ENCODE results near the gene CACNA2D2.

CACNA2D2 gene

DNA sequence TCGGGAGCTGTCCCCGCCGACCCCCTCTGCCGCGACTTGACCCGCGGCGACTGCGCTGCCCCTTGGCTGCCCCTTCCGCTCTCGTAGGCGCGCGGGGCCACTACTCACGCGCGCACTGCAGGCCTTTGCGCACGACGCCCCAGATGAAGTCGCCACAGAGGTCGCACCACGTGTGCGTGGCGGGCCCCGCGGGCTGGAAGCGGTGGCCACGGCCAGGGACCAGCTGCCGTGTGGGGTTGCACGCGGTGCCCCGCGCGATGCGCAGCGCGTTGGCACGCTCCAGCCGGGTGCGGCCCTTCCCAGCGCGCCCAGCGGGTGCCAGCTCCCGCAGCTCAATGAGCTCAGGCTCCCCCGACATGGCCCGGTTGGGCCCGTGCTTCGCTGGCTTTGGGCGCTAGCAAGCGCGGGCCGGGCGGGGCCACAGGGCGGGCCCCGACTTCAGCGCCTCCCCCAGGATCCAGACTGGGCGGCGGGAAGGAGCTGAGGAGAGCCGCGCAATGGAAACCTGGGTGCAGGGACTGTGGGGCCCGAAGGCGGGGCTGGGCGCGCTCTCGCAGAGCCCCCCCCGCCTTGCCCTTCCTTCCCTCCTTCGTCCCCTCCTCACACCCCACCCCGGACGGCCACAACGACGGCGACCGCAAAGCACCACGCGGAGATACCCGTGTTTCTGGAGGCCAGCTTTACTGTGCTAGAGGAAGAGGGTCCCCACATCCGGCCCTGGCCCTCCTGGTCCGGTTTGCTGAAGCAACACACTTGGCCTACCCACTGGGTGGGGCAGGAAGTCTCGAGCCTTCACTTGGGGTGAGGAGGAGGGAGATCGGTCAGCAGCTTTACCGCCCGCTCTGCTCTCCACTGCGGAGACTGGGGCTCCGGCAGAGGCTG is 162.7 kb downstream of the CACNA2D2 start, which contains the start of gene RASSF1:
Gene RASSF1, minus strand, starts transcription at position 389 of the 882 bp plus-strand sequence. Its CDS starts 31 bp downstream, at position 358.
- TF ChIP-seq POLR2AphosphoS5 (IDR thresholded peaks at IDR 0.05; ENCODE audit: low read depth) (peak; percentile 80), GABPA (IDR thresholded peaks at IDR 0.05; ENCODE audit: low read depth) (peak; percentile 65), SPI1 (IDR thresholded peaks at IDR 0.05; ENCODE audit: borderline replicate concordance, low read depth) (no peak; the same call in 1 of the 2 replicates)
- TF ChIP-seq, protein P1, sequence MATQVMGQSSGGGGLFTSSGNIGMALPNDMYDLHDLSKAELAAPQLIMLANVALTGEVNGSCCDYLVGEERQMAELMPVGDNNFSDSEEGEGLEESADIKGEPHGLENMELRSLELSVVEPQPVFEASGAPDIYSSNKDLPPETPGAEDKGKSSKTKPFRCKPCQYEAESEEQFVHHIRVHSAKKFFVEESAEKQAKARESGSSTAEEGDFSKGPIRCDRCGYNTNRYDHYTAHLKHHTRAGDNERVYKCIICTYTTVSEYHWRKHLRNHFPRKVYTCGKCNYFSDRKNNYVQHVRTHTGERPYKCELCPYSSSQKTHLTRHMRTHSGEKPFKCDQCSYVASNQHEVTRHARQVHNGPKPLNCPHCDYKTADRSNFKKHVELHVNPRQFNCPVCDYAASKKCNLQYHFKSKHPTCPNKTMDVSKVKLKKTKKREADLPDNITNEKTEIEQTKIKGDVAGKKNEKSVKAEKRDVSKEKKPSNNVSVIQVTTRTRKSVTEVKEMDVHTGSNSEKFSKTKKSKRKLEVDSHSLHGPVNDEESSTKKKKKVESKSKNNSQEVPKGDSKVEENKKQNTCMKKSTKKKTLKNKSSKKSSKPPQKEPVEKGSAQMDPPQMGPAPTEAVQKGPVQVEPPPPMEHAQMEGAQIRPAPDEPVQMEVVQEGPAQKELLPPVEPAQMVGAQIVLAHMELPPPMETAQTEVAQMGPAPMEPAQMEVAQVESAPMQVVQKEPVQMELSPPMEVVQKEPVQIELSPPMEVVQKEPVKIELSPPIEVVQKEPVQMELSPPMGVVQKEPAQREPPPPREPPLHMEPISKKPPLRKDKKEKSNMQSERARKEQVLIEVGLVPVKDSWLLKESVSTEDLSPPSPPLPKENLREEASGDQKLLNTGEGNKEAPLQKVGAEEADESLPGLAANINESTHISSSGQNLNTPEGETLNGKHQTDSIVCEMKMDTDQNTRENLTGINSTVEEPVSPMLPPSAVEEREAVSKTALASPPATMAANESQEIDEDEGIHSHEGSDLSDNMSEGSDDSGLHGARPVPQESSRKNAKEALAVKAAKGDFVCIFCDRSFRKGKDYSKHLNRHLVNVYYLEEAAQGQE (IDR thresholded peaks at IDR 0.05; ENCODE audit: insufficient replicate concordance, low read depth) = peak; percentile 57
- TF ChIP-seq, protein P2, sequence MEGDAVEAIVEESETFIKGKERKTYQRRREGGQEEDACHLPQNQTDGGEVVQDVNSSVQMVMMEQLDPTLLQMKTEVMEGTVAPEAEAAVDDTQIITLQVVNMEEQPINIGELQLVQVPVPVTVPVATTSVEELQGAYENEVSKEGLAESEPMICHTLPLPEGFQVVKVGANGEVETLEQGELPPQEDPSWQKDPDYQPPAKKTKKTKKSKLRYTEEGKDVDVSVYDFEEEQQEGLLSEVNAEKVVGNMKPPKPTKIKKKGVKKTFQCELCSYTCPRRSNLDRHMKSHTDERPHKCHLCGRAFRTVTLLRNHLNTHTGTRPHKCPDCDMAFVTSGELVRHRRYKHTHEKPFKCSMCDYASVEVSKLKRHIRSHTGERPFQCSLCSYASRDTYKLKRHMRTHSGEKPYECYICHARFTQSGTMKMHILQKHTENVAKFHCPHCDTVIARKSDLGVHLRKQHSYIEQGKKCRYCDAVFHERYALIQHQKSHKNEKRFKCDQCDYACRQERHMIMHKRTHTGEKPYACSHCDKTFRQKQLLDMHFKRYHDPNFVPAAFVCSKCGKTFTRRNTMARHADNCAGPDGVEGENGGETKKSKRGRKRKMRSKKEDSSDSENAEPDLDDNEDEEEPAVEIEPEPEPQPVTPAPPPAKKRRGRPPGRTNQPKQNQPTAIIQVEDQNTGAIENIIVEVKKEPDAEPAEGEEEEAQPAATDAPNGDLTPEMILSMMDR (IDR thresholded peaks at IDR 0.05; ENCODE audit: insufficient read depth, low read length) = no peak
- H3K4me3 ChIP-seq (replicated peaks; ENCODE audit: insufficient read depth, low read length) = peak within 1 kb of the TSS; percentile 68
- peak; percentile 95 to 97 for DNase-seq (ENCODE audit: low read depth in 1 of 2, low spot score in 1 of 2)
- H3K27ac ChIP-seq (replicated peaks) = peak within 1 kb of the TSS; percentile 99
- no peaks in the 10 kb centered on the region for H3K27me3 ChIP-seq (ENCODE audit: insufficient read depth, poor library complexity, severe bottlenecking)

DNA sequence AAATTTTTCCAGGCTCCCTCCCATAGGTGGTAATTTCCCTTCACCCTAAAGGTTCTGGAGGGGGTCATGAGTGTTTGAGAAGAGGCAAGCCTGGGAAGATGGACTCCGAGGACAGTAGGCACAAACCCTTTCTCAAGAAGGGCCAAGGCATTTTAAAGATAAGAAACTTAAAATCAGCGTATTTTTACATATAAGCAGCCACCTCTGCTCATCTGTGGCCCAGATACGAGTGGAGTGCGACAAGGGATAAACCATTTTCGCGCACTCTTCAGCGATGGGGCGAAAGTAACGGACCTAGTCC is 163.3 kb downstream of the CACNA2D2 start:
- no peaks in the 10 kb centered on the region for H3K27me3 ChIP-seq (ENCODE audit: insufficient read depth, poor library complexity, severe bottlenecking)
- DNase-seq (ENCODE audit: low read depth in 1 of 2, low spot score in 1 of 2) = no peak
- H3K4me3 ChIP-seq (replicated peaks; ENCODE audit: insufficient read depth, low read length) = peak overlapping the region; percentile 68
- TF ChIP-seq GABPA (IDR thresholded peaks at IDR 0.05; ENCODE audit: low read depth) (no peak), POLR2AphosphoS5 (IDR thresholded peaks at IDR 0.05; ENCODE audit: low read depth) (no peak), SPI1 (IDR thresholded peaks at IDR 0.05; ENCODE audit: borderline replicate concordance, low read depth) (no peak)
- TF ChIP-seq, protein P1 (IDR thresholded peaks at IDR 0.05; ENCODE audit: insufficient replicate concordance, low read depth) = no peak
- TF ChIP-seq, protein P2 (IDR thresholded peaks at IDR 0.05; ENCODE audit: insufficient read depth, low read length) = no peak
- peak overlapping the region; percentile 99 for H3K27ac ChIP-seq (replicated peaks)

DNA sequence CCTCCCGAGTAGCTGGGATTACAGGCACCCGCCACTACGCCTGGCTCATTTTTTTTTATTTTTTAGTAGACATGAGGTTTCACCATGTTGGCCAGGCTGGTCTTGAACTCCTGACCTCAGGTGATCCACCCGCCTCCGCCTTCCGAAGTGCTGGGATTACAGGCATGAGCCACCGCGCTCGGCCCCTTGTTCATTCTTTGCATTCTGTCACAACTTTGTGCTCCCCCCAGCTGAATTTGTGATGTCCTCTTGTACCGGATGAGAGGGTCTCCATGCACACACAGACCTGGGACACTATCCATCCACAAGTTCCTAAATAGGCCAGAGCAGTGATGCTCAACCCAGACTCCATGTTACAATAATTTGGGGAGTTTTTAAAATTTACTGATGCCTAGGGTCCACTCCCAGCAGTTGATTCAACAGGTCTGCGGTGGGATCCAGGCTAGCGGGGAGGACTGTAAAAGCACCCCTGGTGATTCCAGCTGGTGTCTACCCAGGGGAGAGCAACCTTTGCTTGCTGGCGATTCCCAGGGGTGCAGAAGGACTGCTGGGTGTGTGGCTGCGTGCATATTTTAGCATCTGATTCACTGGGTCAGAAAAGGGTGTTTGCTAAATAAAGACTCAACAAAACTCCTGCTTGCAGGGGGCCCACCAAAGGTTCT is 163.8 kb downstream of the CACNA2D2 start:
- H3K27ac ChIP-seq (replicated peaks) = peak overlapping the region; percentile 99
- peak overlapping the region; percentile 68 for H3K4me3 ChIP-seq (replicated peaks; ENCODE audit: insufficient read depth, low read length)
- DNase-seq (ENCODE audit: low read depth in 1 of 2, low spot score in 1 of 2) = no peak
- no peak for TF ChIP-seq POLR2AphosphoS5 (IDR thresholded peaks at IDR 0.05; ENCODE audit: low read depth)
- H3K27me3 ChIP-seq (ENCODE audit: insufficient read depth, poor library complexity, severe bottlenecking) = no peaks in the 10 kb centered on the region

DNA sequence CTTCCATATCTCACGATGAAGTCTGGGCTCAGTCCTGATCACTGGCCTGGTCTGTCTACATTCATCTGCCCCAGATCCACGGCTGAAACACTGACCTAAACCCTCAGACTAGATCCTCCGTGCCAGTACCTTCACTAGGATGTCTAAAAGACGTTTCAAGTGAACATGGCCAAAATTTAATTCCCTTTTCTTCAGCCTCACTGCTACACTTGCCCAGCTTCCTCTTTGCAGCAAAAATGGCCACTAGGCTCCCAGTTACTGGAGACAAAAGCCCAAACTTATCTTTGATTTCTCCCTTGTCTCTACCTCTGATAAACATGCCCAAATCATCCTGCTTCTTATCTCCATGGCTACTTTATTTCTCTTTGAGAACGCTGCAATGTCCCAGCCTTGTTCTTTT is 164.5 kb downstream of the CACNA2D2 start:
- peak in 1 of 2 experiments; percentile 64 for DNase-seq (ENCODE audit: low read depth in 1 of 2, low spot score in 1 of 2)
- peak overlapping the region; percentile 99 for H3K27ac ChIP-seq (replicated peaks)
- TF ChIP-seq, protein P2 (IDR thresholded peaks at IDR 0.05; ENCODE audit: insufficient read depth, low read length) = no peak
- TF ChIP-seq POLR2AphosphoS5 (IDR thresholded peaks at IDR 0.05; ENCODE audit: low read depth) (no peak), GABPA (IDR thresholded peaks at IDR 0.05; ENCODE audit: low read depth) (no peak), SPI1 (IDR thresholded peaks at IDR 0.05; ENCODE audit: borderline replicate concordance, low read depth) (peak; percentile 54; the same call in 1 of the 2 replicates)
- TF ChIP-seq, protein P1 (IDR thresholded peaks at IDR 0.05; ENCODE audit: insufficient replicate concordance, low read depth) = no peak
- no peaks in the 10 kb centered on the region for H3K27me3 ChIP-seq (ENCODE audit: insufficient read depth, poor library complexity, severe bottlenecking)
- peak overlapping the region; percentile 68 for H3K4me3 ChIP-seq (replicated peaks; ENCODE audit: insufficient read depth, low read length)
